Germinal center (tissue), 1 donor: ENCODE data around the gene ABHD4.
"Not testable (repeated sequence)": the region's sequence is repeated elsewhere in the genome, so short reads cannot be mapped to it uniquely, and the experiment has no call there.

ENCODE experiments used
- DNase-seq: peaks from one replicate; pipeline ENCODE4 v3.0.0; 2012; ENCODE audit warnings: mixed read lengths, low spot score

ABHD4 gene

GRCh38 chr14:22627506-22628263 is 29.6 kb downstream of the ABHD4 start:
- no peak for DNase-seq

DNA sequence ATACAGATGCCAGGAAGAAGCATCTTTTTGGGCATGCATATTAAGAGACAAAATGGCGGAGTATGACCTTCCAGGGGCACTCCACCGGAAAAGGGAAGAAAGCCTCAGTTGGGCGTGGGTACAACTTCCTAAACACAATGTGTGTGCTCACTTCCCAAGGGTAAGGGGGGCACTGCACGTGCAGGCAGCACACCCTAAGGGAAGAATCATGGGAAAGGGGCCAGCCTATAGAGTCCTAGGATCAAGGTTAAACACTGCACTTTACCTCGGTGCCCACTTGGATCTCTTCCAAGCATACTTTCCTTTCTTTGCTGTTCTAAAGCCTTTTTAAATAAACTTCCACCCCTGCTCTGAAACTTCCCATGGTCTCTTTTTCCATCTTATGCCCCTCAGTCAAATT is 31.3 kb downstream of the ABHD4 start:
- no peak for DNase-seq

DNA sequence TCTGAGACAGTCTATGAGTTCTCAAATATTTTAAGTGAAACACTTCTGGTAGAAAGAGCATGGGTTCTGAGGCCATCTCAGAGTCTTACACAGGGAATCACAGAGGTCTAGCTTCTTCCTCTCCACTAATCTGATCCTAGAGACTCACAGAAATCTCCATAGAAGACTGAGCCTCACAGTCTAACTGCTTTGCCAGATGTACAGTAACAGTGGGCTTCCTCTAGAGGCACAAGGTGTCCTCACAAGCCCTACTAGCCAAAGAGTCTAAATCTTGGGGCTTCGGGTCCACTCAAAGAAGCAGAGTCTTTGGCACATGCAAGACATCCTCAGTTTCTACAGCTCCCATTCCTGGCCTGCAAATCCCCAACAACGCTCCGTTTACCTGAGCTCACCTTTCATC is 32.0 kb downstream of the ABHD4 start:
- no peak for DNase-seq

DNA sequence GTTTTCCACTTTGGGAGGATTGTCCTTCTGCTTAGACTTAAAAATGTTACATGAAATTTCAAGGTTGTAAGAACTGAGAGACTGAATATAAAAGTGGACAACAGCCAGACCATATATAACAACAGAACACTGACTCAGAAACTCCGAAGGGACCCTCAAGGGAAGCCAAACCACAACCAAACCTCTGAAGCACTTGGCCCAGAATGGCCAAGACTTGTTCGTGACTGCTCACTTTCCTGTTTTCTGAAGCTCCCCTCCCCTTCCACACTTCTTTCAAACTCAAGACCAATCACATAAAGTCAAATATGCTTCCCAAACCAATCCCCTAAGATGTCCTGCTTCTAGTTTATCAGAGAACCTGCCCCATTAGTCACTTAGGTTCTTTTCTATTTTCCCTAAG is 32.4 kb downstream of the ABHD4 start:
- no peak for DNase-seq

GRCh38 chr14:22634233-22634900 is 36.3 kb downstream of the ABHD4 start:
- no peak for DNase-seq

GRCh38 chr14:22635980-22636379 is 37.9 kb downstream of the ABHD4 start:
- DNase-seq, result not testable (repeated sequence)

GRCh38 chr14:22640192-22640591 is 42.1 kb downstream of the ABHD4 start:
- DNase-seq, result no peak

- no peak for DNase-seq
These were observed 43.7 kb downstream of the ABHD4 start for GRCh38 chr14:22641846-22642245.

- DNase-seq, result no peak
These were observed 46.2 kb downstream of the ABHD4 start, which contains the start of gene OR6J1 for GRCh38 chr14:22644305-22644635. OR6J1 (minus strand) TSS chr14:22644352; CDS start chr14:22634811, 9,541 bp downstream.

- DNase-seq, result no peak
These were observed 48.6 kb downstream of the ABHD4 start for GRCh38 chr14:22646570-22647254.

DNA sequence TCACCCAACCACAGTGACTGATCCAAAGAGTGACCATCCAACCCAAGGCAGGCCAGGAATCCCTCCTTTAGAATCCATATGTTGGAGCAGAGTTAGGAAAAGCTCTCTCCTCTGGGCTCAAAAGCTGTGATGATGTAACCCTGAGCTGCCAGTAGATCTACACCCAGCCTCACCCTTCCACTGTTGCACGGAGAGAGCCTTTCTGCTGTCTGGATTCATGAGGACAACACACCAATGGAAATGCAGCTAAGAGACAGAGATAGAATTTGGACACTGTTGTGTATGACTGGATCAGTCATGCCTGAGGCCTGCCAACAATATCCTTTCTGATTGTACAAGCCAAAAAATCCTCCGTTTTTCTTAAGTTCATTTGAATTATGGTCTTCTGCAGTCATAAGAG is 50.4 kb downstream of the ABHD4 start:
- no peak for DNase-seq

- no peak for DNase-seq
These were observed 52.1 kb downstream of the ABHD4 start for GRCh38 chr14:22650046-22650739.

GRCh38 chr14:22650960-22651521 is 52.9 kb downstream of the ABHD4 start:
- no peak for DNase-seq

DNA sequence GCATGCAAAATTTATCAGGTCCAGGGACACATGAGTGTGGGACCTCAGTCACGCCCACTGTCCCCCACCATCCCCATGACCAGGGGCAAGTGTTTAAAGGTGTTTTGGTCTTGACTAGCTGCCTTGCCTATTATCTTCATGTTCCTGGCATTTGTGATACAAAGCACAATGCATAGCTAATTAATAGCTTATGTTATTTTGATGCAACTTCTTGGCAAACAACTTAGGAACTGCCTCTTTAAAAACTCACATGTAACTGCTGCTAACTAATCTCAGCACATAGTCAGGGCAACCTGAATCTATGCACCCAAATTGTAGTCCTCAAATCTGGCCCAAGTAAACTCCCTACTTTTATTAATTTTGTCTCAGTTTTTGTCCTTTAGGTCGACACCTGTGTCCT is 53.5 kb downstream of the ABHD4 start:
- no peak for DNase-seq

GRCh38 chr14:22653012-22653621 is 55.0 kb downstream of the ABHD4 start:
- DNase-seq, result peak; percentile 48

DNA sequence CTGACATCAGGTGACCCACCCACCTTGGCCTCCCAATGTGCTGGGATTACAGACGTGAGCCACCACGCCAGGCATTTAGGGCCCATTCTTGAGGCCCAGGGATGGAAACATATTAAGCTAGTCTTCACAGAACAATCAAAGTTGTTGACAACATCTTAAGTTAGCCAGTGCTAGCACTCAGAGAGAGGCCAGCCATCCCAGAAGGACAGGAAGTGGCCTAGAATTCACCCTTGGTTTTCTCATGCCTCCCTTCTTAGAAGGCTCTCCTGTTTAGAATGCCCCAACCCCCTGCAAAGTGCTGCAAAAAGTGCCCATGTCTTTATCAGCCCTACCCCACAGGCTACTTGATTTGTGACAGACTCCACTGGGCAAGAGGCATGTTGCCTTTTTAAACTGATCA is 58.1 kb downstream of the ABHD4 start:
- DNase-seq, result no peak

GRCh38 chr14:22656945-22657731 is 59.0 kb downstream of the ABHD4 start:
- no peak for DNase-seq

- no peak for DNase-seq
These were observed 59.8 kb downstream of the ABHD4 start for GRCh38 chr14:22657861-22658260.

DNA sequence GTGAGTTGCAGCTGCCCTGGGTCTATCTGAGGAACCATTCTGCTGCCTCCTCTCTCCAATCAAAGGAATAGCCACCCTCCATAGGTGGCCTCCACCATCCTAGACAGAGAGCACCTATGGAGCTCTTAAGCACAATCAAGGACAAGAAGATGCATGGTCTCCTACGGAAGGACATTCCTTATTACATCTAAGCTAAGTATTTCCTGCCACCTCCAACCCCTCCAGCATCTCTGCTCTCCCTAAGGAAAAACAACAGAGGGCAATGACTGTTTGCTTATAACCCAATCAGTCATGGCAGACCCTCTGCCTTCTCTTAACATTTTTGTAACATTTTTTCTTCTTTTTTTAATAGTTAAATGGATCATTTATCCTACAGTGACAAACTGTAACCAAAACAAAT is 60.8 kb downstream of the ABHD4 start:
- no peak for DNase-seq

- DNase-seq, result no peak
These were observed 62.6 kb downstream of the ABHD4 start for GRCh38 chr14:22660654-22661053.
